ENCODE measurements around the gene KDM8.
A peak's percentile ranks its signal among the peaks of the same experiment; 100 is the strongest.

Gene KDM8

DNA sequence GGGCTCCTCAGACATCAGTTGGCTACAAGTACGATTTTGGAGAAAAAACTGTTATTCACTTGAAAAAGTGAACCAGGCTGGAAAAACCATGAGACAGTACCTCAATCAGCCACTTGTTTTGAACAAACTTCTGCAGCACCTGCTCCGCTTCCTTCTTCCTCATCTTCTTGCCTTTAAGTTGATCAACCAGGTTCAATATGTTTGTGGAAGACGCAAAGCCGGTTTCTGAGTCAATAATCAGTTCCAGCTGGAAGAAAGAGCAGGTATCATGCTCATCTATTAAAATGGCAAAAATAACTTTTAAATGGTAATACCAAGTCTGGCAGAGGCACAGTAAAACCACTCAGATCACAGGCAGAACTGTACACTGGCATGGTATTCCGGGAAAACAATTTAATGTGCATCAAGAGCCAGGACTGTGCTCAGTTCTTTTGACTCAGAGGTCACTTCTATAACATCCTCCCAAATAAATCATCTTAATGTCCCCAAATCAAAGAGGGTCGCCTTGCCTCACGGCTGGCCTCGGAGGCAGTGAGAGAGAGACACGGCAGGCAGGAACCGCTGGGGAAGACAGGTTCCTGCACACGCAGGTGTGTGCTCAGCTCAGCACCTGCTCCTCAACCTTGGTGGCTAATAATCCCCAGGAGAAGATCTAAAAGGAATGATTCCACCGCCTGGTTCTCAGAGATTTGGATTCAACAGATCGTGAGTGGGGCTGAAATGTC, 29.7 kb downstream of the KDM8 start:
- no peak for DNase-seq

DNA sequence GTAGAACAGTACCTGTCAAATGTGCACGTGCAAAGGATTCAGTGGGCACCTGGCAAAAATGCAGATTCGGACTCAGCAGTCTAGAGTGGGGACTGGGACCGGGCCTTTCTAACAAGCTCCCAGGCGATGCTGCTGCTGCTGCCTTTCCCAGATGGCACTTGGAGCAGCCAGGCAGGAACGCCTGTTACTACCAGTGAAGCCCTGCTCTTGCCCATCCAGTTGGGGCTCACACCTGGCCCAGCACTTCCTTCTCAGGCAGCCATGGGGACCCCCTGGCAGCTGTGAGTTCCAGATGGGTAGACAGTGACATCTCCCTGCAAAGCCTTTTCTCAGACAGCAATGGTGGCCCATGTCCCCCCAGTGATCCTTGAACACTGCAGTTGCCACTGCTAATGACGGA, 30.4 kb downstream of the KDM8 start:
- no peak for DNase-seq

DNA sequence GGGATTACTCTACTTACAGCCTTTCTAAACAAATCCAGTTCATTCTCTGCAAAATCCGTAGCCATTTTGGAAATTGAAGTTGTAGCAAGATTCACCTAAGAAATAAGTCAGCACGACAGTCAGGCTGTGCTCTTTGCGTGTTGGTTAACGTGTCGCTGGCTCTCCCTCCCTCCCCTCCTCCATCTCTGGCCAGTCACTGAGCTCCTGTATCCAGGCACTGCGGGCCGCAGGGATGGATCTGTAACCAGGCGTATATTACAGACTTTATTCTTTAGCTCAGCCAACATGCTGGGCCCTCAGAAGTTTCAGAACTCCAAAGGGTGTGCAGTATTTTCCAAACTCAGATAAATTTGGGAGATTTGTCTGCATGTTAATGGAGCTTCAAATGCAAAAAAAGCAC, 30.8 kb downstream of the KDM8 start:
- DNase-seq, result no peak

DNA sequence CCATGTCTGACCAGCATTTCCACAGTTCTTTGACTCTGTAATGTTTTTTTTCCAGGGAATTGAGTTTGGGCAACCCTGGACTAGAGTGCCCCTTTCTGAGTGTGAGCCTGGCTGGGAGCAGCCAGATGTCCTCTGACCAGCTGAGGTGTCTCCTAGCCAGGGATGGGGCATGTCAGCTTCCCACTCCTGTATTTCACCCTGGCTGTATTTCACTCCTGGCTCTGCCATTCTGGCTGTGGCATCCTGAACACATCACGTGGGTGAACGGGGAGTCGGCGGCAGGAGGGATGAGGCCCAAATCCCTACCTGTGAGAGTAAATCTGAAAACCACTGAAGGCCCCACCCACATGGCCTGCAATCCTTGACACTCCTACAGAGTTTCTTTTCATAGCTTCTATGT, 31.3 kb downstream of the KDM8 start:
- no peak for DNase-seq

DNA sequence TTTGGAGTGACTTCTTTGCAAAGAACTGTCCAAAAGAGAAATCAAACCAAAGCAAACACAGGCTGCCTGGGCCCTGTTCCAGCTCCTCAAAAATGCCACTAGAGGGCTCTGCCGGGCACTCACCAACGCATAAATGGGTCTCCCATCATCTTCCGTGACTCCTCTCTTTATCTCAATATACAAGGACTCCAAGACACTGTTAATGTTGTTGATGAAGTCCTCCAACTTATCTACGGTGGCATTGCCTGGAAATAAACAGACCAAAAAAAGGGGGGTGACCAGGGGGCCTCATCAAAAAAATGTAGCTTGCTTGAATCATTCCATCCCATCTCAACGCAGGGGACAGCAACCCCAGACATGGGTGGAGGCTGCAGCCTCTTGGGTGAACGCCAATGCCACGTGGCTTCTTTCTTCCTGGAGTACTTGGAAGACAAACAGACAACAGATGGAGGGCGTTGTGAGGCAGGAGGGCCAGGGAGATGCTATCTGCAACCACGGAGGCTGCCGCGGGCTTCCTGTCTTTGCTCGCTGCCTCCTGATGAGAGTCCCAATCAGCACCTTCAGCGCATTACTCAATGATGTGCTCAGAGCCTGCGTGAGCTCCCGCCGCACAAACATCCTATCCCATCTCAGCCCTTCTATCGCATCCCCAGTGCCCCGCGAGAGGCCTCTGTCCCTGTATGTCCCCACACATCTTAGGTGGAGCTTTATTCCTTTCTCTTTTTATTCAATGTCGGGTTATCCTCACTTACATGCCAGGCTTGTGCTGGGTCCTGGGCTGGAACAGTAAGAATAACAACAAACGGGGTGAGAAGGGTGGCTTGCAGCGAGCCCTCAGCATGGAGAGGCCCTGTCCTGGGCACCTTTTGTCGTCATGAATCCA, 32.0 kb downstream of the KDM8 start:
- DNase-seq, result peak; percentile 62

DNA sequence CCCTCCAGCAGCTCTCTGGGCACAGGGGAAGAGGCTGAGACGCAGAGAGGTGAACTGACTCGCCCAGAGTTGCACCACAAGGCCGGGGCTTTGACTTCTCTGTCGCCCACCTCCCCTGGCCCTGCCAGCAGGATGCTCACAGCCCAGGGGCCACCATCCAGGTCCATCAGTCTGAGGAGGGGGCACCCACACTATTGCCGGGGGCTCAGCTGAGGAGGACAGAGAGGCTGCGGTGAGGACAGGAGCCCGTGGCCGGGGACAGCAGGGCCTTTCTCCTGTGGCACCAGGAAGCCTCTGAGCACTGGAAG, 32.6 kb downstream of the KDM8 start:
- no peak for DNase-seq

DNA sequence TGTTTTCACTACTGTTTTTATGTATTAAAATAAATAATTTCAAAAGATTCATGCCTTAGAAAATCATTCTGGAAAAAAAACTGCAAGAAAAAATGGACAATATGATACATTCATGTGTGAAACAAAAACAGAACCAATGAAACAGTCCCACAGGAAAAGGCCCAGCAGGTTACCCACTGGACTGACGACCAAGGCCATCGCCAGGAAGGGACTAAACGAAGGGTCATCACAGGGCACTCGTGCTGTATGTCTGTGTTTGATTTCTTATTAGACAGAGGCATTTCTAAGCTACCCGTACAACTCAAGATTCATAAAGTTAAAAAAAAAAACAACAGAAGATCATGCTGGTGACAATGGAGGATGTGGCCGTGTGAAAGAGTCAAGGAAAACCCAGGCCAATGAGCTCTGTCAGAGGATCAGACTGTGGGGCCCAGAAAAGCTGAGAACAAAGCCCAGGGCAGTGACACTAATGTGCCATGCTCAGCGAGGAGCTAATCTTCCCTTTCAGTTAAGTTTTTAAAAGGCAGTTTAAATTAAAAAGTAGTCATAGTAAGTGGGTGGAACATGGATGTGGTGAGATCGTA, 33.4 kb downstream of the KDM8 start:
- DNase-seq, result no peak

DNA sequence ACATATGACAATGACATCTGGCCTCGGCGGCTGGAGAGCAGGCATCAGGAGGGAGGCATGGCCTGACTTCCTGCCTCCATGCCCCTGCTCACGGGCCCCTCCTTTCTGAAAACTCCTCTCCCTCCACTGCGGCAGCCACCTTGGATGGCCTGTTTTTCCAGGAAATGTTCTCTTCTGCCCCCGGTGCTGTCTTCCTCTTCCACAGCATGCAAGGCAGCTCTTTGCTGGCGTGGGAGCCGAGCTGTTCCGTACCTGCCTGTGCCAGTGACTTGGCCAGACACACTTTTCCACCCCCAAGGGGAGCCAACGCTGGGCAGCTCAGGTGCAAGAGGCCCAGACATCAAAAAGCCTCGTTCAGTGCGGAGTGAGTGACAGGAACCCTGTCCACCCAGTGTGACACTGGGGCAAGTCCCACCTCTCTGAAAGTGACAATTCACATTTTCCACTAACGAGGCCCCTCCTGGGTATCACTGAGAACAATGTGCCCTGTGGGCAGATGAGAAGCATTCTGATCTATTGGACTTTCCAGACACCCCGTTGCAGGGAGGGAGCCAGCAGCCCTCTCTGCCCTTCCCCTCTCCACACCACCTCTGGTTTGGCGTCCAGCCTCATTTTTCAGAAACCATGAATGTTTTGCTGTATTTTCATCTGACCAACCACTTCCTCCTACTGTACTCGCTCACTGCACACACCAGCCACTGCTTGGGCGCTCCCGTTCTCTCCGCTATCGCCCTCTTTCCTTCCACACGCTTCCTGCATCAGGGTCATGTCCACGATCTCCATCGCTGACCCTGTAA, 34.1 kb downstream of the KDM8 start:
- peak; percentile 66 for DNase-seq

DNA sequence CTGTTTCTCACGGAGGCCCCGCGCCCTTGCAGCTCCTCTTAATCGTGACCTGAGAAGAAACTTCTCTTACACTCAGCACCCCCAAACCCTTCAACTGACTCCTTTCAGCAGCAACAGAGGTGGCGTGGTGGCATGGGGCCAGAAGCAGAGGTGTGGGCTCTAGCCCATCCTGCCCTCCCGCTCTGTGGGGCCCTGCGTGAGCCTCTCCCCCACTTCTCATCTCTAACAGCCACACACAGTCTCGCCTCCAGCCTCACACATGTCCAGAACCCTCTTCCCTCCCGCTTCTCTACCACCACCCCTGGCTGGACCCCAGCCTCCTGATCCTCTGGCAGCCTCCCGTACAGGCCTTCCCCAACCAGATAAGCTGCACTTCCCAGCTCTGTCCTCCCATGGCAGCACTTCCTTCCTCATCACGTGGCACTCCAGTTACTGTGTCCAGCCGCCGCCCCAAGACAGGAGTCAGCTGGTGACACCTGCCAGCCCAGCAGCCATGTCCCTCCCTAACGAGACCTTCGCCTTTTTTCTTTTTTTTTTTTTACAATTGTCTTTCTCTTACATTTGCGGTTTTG, 34.8 kb downstream of the KDM8 start:
- DNase-seq, result no peak

DNA sequence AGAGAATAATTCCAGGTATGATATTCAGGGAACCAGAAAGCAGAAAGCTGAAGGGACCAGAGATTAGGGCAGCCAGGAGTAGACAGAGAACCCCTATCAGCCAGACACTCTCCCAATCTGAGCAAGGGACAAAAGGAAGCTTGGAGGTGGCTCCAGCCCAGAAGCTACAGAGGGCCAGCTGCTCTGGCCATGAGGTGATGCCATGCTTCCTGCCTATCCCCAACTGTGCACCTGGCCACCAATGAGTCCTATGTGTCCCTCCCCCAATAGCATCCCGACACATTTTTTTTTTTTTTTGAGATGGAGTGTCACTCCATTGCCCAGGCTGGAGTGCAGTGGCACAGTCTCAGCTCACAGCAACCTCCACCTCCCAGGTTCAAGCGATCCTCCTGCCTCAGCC, 35.3 kb downstream of the KDM8 start:
- DNase-seq, result no peak

DNA sequence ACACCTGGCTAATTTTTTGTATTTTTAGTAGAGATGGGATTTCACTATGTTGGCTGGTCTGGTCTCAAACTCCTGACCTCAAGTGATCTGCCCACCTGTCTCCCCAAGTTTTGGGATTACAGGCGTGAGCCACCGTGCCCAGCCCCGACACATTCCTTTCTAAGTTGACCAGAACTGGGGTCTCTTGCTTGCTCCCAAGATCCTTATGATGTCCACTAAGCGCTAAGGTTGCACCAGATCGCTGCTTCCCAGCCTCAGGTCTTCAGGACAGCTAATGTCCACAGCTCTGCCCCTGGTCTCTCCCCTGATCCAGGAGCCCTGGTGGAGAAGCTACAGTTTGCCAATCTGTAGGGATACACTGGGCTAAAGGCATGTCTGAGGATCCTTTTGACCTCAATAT, 35.7 kb downstream of the KDM8 start:
- no peak for DNase-seq

DNA sequence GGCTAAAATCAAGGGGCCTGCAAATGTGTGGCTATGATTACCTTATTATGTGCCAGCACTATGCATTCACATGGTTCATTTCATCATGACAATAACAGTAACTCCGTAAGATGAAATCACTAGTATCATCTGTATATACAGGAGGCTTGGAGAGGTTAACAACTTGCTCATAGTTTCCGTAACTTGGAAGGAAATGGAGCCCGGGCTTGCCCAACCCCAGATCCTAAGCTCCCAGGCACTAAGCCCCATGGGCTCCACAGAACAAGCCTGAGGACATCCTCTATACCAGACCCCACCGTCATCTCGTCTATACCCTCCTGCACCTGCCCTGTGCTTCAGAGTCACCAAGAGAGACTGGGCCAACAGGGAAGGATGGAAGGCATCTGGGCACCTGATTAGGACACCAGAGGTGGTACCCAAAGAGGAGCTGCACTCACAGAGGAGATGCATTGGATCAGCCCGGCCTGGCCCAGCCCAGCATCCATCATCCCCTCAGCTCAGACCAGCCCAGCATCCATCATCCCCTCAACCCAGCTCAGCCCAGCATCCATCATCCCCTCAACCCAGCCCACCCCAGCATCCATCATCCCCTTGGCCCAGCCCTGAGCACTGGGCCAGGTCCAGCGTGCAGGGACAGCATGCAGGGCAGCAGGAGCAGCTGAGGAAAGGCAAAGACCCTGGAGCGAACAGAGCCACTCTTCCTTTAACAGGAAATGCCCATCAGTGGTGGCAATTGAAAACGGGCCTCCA, 36.8 kb downstream of the KDM8 start:
- no peak for DNase-seq

DNA sequence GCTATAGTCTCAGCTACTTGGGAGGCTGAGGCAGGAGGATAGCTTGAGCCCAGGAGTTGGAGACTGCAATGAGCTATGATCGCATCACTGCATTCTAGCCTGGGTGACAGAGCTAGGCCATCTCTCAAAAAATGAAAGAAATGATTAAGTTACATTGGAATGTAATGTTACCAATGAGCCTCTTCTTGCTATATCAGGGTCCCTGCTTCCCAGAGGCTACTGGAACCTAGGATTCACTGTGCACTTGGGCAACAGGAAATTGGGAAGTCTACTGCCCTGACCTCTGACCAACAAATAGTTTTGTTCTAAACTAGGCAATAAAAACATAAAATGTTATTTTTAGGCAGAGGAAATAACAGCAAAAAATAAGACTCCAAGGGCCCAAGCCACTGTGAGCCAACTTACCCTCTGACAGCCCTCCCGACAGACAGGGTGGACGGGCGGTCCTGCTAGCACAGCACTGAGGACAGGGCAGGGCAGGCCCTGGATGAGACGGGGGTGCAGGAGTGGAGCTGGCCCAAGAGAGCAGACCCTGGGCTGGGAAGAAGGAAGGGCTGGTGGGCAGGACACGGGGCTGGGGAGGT, 37.7 kb downstream of the KDM8 start:
- DNase-seq, result no peak

DNA sequence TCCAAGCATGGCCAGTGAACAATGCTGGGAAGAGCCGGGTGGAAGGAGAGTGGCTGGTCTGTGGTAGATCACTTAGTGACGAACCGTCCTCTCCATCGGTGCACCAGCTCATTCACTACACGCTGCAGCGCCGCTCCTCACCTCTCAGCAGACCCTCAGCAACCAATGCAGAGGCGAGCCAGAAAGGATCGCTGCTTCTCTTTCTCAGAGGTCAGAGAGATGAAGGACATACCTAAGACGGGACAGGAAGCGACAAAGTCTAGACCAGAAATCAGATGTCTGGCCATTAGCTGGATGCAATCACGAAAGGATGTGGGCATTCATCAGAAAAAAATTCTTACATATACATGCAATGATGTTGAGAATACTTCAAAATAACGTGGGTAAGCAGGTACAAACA, 38.3 kb downstream of the KDM8 start:
- DNase-seq, result no peak

DNA sequence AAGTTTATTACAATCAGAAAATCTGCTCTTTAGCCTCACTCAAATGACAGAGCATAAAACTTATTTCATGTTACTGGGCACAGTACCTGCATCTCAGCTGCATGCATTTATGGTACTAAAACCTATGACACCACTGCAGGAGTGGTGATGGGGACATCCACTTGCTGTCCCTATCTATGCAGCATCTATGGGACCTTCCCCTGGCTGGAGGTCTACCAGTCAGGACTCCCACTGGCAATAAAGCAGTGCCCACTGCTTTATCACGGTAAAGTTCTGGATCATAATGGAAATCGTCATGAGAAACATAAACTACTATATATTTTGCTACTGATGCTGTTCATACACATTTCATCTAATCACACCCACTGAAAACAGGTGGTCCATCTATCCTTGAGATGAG, 39.1 kb downstream of the KDM8 start:
- DNase-seq, result no peak

DNA sequence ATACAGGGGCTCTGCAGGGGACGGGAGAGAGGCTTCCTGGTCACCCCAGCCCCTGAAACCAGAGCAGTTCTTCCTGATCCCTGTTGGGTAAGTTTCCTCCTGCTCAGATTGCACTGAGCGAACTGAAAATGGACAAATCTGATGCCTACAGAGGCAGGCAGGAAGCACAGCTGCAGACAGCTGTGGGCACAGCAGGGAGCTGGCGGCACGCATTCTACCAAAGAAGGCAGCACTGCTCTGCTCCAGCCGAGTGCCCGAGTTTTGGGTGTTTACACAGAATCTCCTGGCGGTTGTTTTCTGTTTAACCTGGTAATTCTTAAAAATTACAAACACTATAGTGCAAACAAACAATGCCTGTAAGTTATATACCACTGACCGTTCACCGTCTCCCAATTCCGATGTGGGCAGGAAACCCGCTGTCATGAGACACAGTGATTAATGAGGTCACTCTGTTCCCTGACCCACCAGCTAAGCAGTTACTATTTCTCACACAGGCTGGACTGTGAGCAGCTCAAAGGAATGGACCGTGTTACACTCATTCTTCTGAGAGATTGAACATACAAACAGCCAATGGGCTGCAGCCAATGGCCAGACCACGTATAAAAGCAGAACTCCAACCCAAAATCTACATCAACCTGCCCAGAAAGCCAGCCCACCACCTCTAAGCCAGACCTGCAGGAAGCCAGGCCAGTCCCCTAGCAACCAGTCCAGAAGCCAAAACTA, 39.7 kb downstream of the KDM8 start:
- no peak for DNase-seq

DNA sequence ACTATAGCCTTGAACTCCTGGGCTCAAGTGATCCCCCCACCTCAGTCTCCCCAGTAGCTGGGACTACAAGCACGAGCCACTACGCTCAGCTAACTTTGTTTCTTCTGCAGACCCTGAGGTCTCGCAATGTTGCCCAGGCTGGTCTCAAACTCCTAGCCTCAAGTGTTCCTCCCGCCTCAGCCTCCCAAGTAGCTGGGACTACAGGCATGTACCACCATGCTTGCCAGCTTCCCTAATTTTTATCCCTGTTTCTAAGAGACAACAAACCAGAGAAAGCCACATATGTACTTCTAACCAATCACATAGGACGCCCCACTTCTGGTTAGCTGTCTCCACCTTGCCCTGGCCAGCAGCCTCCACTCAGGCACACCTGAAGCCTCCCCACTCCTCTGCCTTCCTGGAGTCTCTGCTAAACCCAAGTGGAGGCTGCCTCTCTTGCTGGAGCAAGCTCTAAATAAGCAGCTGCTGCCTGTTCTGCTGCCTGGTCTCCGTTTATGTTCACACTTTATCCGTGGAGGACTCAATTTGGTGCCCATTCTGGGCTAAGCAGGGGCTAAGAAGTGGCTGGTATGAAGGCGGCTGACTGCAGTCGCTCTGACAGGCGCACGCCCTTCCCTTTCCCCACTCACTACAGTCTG, 40.5 kb downstream of the KDM8 start:
- DNase-seq, result no peak

DNA sequence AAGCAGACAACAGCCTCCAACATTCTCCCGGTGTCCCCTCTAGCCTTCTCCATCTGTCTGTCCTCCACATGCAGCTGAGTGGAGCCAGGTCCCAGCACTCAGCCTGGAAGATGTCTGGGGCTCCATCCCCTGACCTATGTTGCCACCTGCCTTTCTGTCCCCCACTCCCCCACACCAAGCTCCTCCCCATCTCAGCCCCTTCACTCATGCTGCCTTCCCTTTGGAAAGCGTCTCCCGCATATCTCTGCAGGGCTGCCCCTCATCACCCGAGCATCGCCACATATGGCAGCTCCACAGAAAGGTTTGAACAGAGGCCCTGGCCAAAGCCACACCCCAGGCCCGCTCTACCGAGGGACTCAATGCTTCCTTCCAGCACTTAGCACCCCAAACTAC, 41.0 kb downstream of the KDM8 start:
- no peak for DNase-seq

DNA sequence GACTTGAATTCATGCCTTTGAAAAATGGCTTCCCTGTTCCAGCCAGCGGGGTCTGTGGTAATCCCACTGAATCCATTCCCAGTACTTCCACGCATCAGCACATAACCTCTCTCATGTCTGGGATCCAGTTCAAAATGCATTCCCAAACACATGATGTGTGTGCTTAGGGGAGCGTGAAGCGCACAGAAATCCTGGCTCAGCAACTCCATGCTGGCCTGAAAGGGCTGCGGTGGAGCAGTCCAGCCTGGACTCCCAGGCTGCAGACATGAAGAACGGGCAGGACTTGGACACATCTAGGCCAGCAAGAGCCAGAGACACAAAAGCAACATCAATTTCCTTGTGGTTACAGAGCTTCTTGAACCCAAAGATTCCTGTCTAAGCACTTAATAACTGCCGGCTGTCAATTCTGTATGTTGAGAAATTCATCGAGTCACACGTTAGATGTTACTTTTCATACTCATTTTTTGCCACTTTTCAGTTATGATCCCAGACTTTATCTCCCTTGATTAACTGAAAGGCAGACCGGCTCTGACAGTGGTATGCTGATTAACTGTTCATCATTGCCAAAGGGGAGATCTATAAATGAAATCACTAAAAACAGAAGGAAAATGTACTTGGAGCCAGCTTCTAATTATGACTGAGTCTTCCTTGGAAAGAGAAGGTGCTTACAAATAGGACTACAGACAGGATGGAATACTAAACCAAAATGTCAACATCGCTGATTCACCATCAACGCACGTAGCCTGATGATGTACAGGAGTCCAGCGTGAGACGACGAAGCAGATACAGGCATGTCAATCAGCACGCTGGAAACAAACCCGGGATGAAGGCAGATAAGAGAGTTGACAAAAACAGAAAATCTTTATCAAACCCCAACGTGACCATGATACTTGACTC, 42.2 kb downstream of the KDM8 start:
- no peak for DNase-seq

DNA sequence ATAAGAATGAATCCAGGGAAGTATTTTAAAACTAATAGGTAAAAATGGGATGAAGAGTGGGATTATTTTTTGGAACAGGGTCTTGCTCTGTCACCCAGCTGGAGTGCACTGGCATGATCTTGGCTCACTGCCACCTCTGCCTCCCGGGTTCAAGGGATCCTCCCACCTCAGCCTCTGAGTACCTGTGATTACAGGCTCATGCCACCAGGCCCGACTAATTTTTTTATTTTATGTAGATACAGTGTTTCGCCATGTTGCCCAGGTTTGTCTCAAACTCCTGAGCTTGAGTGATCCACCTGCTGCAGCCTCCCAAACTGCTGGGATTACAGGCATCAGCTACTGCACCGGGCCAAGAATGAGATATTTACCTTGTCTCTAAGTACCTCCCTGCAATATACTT, 43.1 kb downstream of the KDM8 start:
- DNase-seq, result no peak
